GM23338 (cell line): ENCODE measurements around the gene MGAT5.

Source experiments
- CREB1 ChIP-seq: fragments of 250-450 bp; sonication (Bioruptor Pico); IDR thresholded peaks from 2 replicates; pipeline ENCODE4 v1.5.0; 2020; ENCODE audit warnings: low read depth, mild to moderate bottlenecking, moderate library complexity
- CTCF ChIP-seq, 2 experiments: fragments of 200-600 bp in 1 of 2; sonication (generic) in 1 of 2; conservative IDR thresholded peaks; 2 replicates each; pipeline versions ENCODE4 v1.5.1 to v1.6.1; 2016 to 2017; ENCODE audit warnings: antibody characterized with exemption in 2 of 2, low read depth in 2 of 2, mild to moderate bottlenecking in 2 of 2, moderate library complexity in 1 of 2
- POLR2AphosphoS5 ChIP-seq: IDR thresholded peaks from 2 replicates; pipeline ENCODE4 v1.6.1; 2016; ENCODE audit warnings: antibody characterized with exemption, low read depth
- REST ChIP-seq: IDR thresholded peaks from one replicate; pipeline ENCODE4 v1.6.1; 2018; ENCODE audit warnings: antibody characterized with exemption; ENCODE audit not compliant: unreplicated experiment
- ZNF462 ChIP-seq: fragments of 250-450 bp; sonication (Bioruptor Pico); IDR thresholded peaks from 2 replicates; pipeline ENCODE4 v1.5.0; 2020; ENCODE audit warnings: mild to moderate bottlenecking, moderate library complexity

DNA sequence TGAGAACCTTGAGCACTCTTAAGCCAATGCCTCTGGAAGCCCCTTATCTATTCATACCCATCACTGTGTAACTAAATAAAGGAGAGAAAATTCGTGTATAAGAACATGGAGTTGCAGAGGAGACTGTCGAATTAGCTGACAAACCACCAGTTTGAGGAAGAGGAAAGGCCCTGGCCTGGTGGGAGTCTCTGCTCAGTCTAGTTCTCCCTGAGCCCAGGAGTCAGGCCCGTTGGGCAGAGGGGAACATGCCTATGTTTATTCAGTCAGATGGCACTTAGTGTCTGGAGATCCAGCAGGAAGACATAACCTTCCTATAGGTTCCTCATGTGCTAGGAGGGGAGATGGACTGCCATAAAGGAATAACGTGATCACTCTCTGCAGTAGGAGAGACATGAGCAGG, 60.3 kb downstream of the MGAT5 start:
- TF ChIP-seq CREB1 = no peak
- TF ChIP-seq POLR2AphosphoS5 = no peak
- TF ChIP-seq ZNF462 (CRISPR knock-in tag) = no peak
- no peak for TF ChIP-seq CTCF (conservative IDR thresholded peaks at IDR 0.05; ENCODE audit: low read depth in 2 of 2)
- no peak for TF ChIP-seq REST
